NCI-H1105 (cell line): ENCODE measurements around the gene FBXW4.

Experiments used
- DNase-seq: peaks from one replicate; lab custom pipeline; 2025; lab: John Stamatoyannopoulos, UW

The FBXW4 gene

DNA sequence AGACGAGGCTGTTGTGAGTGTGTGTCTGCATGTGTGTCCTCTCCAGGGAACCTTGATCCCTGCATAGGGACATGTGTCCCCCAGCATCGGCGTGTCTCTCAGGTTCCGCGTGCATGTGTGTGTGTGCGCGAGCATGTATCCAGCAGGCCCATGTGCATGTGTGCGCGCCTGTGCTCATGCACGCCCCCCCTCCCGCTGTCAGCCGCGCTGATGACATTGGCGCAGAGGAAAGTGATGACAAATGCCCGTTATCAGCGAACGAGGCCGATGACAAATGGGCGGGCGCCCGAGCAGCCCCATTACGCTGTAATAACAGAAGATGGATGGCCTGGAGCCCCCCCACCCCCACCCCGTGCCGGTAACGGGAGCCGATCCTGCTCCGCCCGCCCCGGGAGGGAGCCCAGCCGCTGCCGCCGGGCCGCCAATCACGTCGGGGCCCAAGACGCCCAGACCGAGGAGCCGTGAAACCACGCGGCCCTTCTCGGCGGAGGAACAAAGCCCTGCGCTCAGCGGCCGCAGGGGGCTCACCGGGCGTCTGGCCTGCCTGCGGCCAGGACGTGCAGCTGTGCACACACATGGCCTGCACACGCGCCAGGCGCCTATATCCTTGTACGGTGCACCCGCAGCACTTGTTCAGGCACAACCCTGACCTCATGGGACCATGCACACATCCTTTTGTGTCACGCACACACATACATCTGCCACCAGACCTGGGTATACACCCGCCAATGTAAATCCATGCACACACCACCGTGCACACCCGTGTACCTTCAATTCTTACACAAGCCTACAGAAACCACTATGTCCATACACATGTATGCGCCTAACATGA is 128.4 kb downstream of the FBXW4 start:
- peak; percentile 38 for DNase-seq

DNA sequence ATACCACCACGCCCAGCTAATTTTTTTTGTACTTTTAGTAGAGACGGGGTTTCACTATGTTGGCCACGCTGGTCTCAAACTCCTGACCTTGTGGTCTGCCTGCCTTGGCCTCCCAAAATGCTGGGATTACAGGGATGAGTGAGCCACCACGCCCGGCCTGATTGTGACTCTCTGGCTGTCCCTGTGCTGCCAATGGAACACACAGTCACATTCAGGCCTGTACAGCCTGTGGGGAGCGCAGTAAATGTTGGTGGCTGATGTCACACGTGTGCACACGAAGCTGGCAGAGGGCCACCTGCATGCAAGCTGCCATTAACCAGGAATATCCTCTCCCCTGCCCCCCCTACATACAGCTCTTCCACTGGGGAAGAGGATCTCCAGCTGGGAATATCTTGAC is 129.0 kb downstream of the FBXW4 start:
- no peak for DNase-seq

DNA sequence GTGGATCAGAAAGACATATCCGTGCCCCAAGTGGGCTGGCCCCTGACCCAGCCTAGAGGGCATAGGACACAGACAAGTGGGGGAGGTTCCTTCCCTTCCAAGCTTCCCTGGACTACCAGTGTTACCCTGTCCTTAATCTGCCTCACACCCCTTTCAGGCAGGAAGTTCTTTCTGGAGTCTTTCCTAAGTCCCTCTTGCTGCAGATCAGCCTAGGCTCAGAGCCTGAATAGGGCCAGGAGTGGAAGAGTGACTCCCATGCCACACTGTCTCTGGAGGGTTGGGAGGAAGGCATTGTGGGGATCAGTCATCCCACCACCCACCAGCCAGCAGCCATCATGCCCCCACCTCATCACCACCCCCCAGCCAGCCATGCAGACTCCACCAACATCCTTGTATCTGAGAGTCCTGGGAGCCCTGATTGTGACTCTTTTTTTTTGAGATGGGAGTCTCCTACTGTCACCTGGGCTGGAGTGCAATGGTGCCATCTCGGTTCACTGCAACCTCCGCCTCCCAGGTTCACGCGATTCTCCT is 129.5 kb downstream of the FBXW4 start:
- no peak for DNase-seq

DNA sequence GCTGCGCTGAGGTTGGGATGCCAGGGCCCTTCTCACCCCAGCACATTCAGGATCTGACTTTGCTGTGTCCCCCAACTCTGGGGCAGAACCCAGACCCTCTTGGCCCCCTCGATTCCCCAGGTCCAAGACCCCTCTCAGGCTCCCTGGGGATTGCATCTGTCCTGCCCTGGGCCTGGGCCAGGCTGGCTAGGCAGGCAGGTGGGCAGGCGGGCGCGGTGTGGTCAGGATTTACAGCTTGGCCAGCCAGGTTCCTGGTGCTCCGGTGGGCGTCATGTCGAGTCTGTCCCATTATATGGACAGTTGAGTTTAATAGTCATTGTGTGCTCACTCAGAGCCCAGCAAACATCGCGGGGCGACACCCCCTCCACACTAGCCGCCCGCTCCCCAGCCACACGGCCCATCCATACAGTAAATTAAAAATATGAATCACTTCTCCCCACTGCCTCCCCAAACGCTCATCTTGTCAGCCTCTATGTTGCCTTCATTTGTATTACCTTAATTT is 130.4 kb downstream of the FBXW4 start:
- DNase-seq = no peak

DNA sequence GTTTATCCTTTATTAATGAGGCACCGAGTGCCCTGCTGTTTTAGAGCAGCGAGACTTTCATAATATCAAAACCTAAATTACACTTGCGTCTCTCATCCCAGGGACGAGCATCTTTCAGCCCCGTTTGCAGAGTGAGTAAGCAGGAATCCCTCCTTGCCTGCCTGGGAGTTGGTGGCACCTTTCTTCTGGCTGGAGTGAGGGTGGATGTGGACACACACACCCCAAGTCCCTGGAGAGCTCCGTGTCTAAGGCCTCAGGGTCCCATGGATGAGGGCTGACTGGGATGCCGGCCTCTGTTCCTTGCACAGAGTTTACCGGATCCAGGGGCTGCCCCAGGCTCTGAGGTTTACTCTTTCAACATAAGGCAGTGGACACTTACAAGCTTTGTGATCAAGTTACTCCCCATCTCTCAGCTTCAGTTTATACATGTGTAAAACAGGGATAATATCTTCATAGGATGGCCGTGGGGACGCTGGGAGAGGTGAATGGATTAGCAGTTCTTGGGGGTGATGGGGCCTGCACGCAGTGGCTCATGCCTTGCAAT is 131.4 kb downstream of the FBXW4 start:
- no peak for DNase-seq

DNA sequence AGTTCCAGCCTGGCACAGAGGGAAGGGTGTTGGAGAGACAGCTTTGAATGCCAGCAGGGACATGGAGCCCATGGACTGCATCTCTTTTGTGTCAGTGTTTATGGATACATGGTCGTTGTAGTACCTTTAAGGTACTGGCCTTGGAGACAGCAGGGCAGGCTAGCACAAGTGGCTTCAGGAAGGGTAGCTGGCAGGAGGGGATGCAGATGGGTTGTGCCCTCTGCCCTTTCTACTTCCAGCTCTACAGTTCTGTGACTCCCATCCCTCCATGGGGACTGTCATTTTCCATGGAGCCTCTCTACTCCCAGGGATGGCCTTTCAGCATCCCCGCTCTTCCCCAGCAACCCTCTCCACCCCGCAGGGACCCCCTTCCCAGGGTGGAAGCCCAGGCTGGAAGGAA is 132.0 kb downstream of the FBXW4 start:
- no peak for DNase-seq

DNA sequence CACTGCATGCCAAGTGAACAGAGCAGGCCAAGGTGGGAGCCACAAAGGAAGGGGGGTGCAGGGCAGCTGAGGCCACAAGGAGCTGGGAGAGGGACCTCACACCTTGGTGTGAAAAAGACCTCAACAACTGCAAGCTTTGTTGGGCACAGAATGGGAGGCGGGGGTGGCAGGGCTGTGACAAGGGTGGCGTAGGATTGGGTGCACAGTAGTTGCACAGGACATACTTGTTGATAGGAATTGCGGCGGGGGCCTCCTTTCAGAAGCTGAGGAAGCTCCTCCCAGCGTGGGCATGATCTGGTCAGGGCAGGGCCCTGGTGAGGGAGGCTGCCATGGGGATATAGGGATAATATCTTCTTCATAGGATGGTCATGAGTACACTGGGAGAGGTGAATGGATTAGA is 132.7 kb downstream of the FBXW4 start:
- DNase-seq = no peak

DNA sequence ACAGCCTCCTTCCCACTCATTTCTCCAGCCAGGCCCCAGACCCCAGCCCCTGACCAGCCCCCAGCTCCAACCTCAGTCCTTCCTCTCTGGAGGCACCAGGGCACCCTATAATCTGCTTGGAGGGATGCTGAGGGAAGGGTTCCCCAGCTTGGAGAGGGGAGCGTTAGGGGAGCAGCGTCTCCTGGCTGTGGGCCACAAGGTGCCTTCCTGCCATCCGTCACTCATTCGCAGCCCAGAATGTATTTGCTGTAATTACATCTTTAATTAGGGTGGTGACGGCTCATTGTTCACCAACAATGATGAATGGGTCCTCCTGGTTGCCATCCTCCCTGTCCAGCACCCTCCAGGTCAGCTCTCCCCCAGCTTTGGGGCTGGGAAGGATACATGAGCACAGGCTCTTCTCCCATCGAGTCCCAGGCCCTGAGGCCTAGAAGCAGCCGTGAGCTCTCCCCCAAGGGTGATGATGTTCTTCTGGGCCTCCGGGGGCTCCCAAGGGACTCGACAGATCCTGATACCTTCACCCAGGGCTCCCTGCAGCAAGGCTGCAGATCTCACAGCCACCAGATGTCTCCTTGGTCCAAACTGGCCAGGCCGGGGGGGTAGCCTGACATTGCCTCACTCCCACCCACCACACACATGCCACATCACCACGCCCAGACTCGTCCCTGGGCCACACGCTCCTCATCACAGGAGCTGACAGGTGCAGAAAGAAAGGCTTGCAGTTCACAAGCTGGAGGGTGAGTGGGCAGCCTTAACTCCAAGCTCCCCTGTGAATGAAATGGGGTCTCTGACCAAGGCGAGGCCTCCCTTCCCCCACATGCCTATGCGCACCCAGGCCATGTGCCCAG is 133.7 kb downstream of the FBXW4 start:
- no peak for DNase-seq
